ENCODE results near the gene DIS3L2. TPM values are rescaled to one million over a fixed set of nuclear protein-coding genes. Genes with fewer than 3 reads are reported as not detected.

The DIS3L2 gene
- total and polyA plus RNA-seq, 2 experiments from 2014 or later, result 35.5 to 50.1 TPM

- peaks cover 47% of the 10 kb centered on the region for H3K4me1 ChIP-seq (ENCODE audit: low read depth)
- DNase-seq (ENCODE audit: low read depth in 1 of 2, low spot score in 1 of 2), result peak in 1 of 2 donors; percentile 6
- H3K36me3 ChIP-seq, result no peaks in the 10 kb centered on the region
- no peak for TF ChIP-seq CTCF (IDR thresholded peaks at IDR 0.05; ENCODE audit: low read depth, low read length)
- no peaks in the 10 kb centered on the region for H3K27me3 ChIP-seq
- H3K4me3 ChIP-seq, result no peak overlapping the region
- H3K9me3 ChIP-seq (ENCODE audit: low read depth), result no peaks in the 10 kb centered on the region
- peak overlapping the region; percentile 53 for H3K27ac ChIP-seq
These were observed 111.5 kb downstream of the DIS3L2 start for GRCh38 chr2:232073026-232073425.

- no peak for TF ChIP-seq CTCF (IDR thresholded peaks at IDR 0.05; ENCODE audit: low read depth, low read length)
- H3K9me3 ChIP-seq (ENCODE audit: low read depth), result no peaks in the 10 kb centered on the region
- H3K4me1 ChIP-seq (ENCODE audit: low read depth), result peaks cover 54% of the 10 kb centered on the region
- no peaks in the 10 kb centered on the region for H3K27me3 ChIP-seq
- H3K4me3 ChIP-seq, result no peak overlapping the region
- H3K36me3 ChIP-seq, result no peaks in the 10 kb centered on the region
- no peak overlapping the region for H3K27ac ChIP-seq
- DNase-seq (ENCODE audit: low read depth in 1 of 2, low spot score in 1 of 2), result no peak
These were observed 112.2 kb downstream of the DIS3L2 start for GRCh38 chr2:232073699-232074098.

GRCh38 chr2:232075080-232075479, 113.6 kb downstream of the DIS3L2 start:
- DNase-seq (ENCODE audit: low read depth in 1 of 2, low spot score in 1 of 2), result peak in 1 of 2 donors; percentile 38
- H3K9me3 ChIP-seq (ENCODE audit: low read depth), result no peaks in the 10 kb centered on the region
- H3K27ac ChIP-seq, result no peak overlapping the region
- no peak for TF ChIP-seq CTCF (IDR thresholded peaks at IDR 0.05; ENCODE audit: low read depth, low read length)
- no peaks in the 10 kb centered on the region for H3K27me3 ChIP-seq
- H3K36me3 ChIP-seq, result no peaks in the 10 kb centered on the region
- peaks cover 67% of the 10 kb centered on the region for H3K4me1 ChIP-seq (ENCODE audit: low read depth)
- no peak overlapping the region for H3K4me3 ChIP-seq

GRCh38 chr2:232075859-232076258, 114.3 kb downstream of the DIS3L2 start:
- Histone ChIP-seq H3K4me1 (ENCODE audit: low read depth) (peaks cover 71% of the 10 kb centered on the region), H3K4me3 (no peak overlapping the region), H3K9me3 (ENCODE audit: low read depth) (no peaks in the 10 kb centered on the region), H3K27me3 (no peaks in the 10 kb centered on the region), H3K27ac (no peak overlapping the region), H3K36me3 (no peaks in the 10 kb centered on the region)
- DNase-seq (ENCODE audit: low read depth in 1 of 2, low spot score in 1 of 2), result peak in 1 of 2 donors; percentile 5
- no peak for TF ChIP-seq CTCF (IDR thresholded peaks at IDR 0.05; ENCODE audit: low read depth, low read length)

- no peak overlapping the region for H3K27ac ChIP-seq
- TF ChIP-seq CTCF (IDR thresholded peaks at IDR 0.05; ENCODE audit: low read depth, low read length), result no peak
- no peaks in the 10 kb centered on the region for H3K9me3 ChIP-seq (ENCODE audit: low read depth)
- H3K4me1 ChIP-seq (ENCODE audit: low read depth), result peaks cover 71% of the 10 kb centered on the region
- H3K27me3 ChIP-seq, result no peaks in the 10 kb centered on the region
- no peak overlapping the region for H3K4me3 ChIP-seq
- H3K36me3 ChIP-seq, result no peaks in the 10 kb centered on the region
- no peak for DNase-seq (ENCODE audit: low read depth in 1 of 2, low spot score in 1 of 2)
These were observed 114.8 kb downstream of the DIS3L2 start for GRCh38 chr2:232076272-232076671.

GRCh38 chr2:232076736-232077135, 115.2 kb downstream of the DIS3L2 start:
- TF ChIP-seq CTCF (IDR thresholded peaks at IDR 0.05; ENCODE audit: low read depth, low read length), result no peak

More at GRCh38 chr2:232076736-232077135, 115.2 kb downstream of the DIS3L2 start:
- no peak for DNase-seq (ENCODE audit: low read depth in 1 of 2, low spot score in 1 of 2)
- Histone ChIP-seq H3K27ac (peak overlapping the region; percentile 62), H3K27me3 (no peaks in the 10 kb centered on the region), H3K4me1 (ENCODE audit: low read depth) (peaks cover 71% of the 10 kb centered on the region), H3K9me3 (ENCODE audit: low read depth) (no peaks in the 10 kb centered on the region), H3K4me3 (no peak overlapping the region), H3K36me3 (no peaks in the 10 kb centered on the region)

All from cardiac muscle cell (in vitro differentiated cells and primary cell).